AG09309 (cell line): ENCODE data around the gene LRIT2.
"Not testable (repeated sequence)": the region's sequence is repeated elsewhere in the genome, so short reads cannot be mapped to it uniquely, and the experiment has no call there.

ENCODE experiments used
- DNase-seq: peaks from one replicate; pipeline ENCODE4 v3.0.0-alpha.2; 2010; ENCODE audit warnings: low read depth
- H3K4me3 ChIP-seq: 2 replicates; pipeline ENCODE4 v1.5.1; 2011; ENCODE audit warnings: mild to moderate bottlenecking, low read depth, low read length, moderate library complexity; ENCODE audit not compliant: control insufficient read depth
- CTCF ChIP-seq: IDR thresholded peaks from 2 replicates; pipeline ENCODE4 v1.5.1; 2011; ENCODE audit warnings: mild to moderate bottlenecking, low read depth, low read length, inconsistent platforms; ENCODE audit not compliant: insufficient read depth, control insufficient read depth; ENCODE audit errors: missing control alignments

The LRIT2 gene

GRCh38 chr10:84190621-84191020 is 34.7 kb downstream of the LRIT2 start:
- no peak overlapping the region for H3K4me3 ChIP-seq
- no peak for TF ChIP-seq CTCF
- DNase-seq: no peak

DNA sequence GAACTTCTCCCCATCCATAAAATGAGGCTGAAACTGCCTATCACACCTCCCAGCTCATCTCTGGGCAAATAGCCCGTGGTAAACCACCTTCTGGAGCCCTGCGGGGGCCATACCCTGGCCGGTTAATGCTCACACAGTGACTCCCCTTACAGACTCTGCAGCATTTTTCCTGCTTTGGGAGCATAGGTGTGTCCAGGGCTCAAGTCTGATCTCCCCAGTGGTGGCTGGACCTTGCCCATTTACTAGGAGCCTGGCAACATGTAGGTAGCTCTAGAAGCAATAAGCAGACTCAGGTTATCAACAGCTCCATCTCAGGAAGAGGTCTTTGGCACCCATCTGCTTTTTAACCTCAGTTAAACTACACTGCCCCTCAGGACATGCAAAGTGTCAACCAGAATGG is 36.5 kb downstream of the LRIT2 start:
- H3K4me3 ChIP-seq: no peak overlapping the region
- DNase-seq: no peak
- TF ChIP-seq CTCF: no peak

DNA sequence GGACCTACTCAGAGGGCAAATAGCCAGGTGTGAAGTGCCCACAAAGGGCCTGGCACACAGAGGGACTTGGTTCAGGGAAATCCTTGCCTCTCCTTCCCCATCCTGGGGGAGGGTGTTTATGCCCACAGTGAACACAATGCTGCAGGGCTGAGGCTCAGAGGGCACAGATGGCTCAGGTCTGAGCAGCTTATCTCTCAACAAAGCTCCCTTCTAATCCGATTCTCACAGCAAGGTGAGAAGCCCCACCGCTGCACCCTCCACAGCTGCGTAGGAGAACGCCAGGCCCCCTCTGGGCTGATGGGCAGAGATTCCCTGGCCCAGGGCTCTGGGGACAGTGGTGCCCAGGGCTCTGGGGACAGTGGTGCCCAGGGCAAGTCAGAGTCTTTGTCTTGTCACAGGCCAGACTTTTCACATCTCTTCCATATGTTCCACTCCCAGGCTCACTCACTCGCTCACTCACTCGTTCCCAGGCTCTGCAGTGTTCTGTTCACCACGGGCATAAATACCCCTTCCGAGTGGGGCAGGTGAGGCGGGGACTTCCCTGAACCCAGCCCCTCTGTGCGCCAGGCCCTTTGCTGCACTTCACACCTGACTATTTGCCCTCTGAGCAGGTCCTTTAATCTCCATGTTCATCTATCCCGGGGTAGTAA is 39.7 kb downstream of the LRIT2 start:
- DNase-seq: no peak
- H3K4me3 ChIP-seq: no peak overlapping the region
- no peak for TF ChIP-seq CTCF

- no peak overlapping the region for H3K4me3 ChIP-seq
- DNase-seq: no peak
- no peak for TF ChIP-seq CTCF
Observed at GRCh38 chr10:84184517-84184916, 40.8 kb downstream of the LRIT2 start.

- no peak for DNase-seq
- no peak for TF ChIP-seq CTCF
- H3K4me3 ChIP-seq: no peak overlapping the region
Observed at GRCh38 chr10:84181631-84182030, 43.7 kb downstream of the LRIT2 start.

- not testable (repeated sequence) for DNase-seq, H3K4me3 ChIP-seq
Observed at GRCh38 chr10:84180386-84180785, 45.0 kb downstream of the LRIT2 start.

DNA sequence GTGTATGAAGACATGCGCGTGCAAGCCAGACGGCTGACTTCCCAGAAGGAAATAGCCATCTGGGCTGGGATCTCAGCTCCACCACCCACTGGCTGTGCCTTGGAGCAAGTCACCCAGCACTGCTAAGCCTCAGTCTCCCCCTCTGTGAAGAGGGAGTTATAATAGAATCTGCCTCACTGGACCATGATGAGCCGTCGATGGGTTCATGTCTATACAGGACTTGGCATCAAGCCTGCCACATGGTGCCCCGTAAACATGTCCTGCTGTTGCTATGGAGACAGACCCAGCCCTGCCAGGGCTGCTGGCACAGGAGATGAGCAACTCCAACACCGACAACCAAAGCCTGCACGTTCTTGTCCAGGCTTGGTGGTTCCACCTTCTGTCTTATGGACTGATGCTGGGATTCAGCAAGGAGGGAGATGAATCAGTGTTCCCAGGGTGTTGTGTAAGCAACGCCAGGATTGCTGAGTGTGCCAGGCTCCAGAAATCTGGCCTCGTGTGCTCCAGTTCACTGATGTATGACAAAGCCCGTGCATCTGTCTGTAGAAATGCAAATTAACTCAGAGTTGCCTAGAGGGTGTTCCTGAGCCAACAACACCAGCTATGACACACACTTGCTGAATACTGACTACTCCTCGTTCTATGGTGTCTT is 46.2 kb downstream of the LRIT2 start:
- DNase-seq: peak; percentile 34
- no peak for TF ChIP-seq CTCF
- H3K4me3 ChIP-seq: no peak overlapping the region
